Esophagus (tissue), 2 donors: Measurements from ENCODE around the gene ZNF544. TPM values are rescaled to one million over a fixed set of nuclear protein-coding genes. Genes with fewer than 3 reads are reported as not detected.

ENCODE experiments used
- H3K27ac ChIP-seq, 2 donors: one replicate each; pipeline ENCODE4 v1.5.1; 2013; ENCODE audit warnings: low read depth in 2 of 2, mild to moderate bottlenecking in 2 of 2, inconsistent platforms in 1 of 2, low read length in 1 of 2, moderate library complexity in 1 of 2
- H3K27me3 ChIP-seq, 2 donors: one replicate each; pipeline ENCODE4 v1.6.1; 2013; ENCODE audit warnings: low read length in 2 of 2, control low read depth in 1 of 2, mild to moderate bottlenecking in 1 of 2; ENCODE audit not compliant: insufficient read depth in 2 of 2, control insufficient read depth in 1 of 2
- H3K36me3 ChIP-seq, 2 donors: one replicate each; pipeline ENCODE4 v1.6.1; 2013; ENCODE audit warnings: low read length in 1 of 2; ENCODE audit not compliant: control insufficient read depth in 2 of 2, insufficient read depth in 2 of 2
- H3K4me1 ChIP-seq, 2 donors: one replicate each; pipeline ENCODE4 v1.6.1; 2013; ENCODE audit warnings: low read length in 1 of 2; ENCODE audit not compliant: control insufficient read depth in 2 of 2, insufficient read depth in 2 of 2
- H3K4me3 ChIP-seq, 2 donors: one replicate each; pipeline ENCODE4 v1.5.1; 2013; ENCODE audit warnings: low read length in 2 of 2, mild to moderate bottlenecking in 2 of 2, low read depth in 1 of 2, moderate library complexity in 1 of 2
- H3K9me3 ChIP-seq, 2 donors: one replicate each; pipeline ENCODE4 v1.6.1; 2013; ENCODE audit warnings: mild to moderate bottlenecking in 2 of 2, low read depth in 1 of 2, low read length in 1 of 2, moderate library complexity in 1 of 2; ENCODE audit not compliant: control insufficient read depth in 2 of 2, insufficient read depth in 1 of 2
- WGBS, 2 donors: extraction: QIAGEN DNeasy Blood & Tissue Kit; methylation state at CpG; one replicate each; pipeline ENCODE4 v1.1.7; 2013; 5-methylcytosine and 5-hydroxymethylcytosine counted together
- polyA plus RNA-seq, 2 donors: library from polyadenylated mRNA; stranded (reverse); fragments of 200-250 nt; gene quantifications; one replicate each; pipeline ENCODE4 v1.2.3, GENCODE V29; 2013
- donor health status: healthy with polysubstance abuse.
- donor health status: Bipolar disorder and iron deficiency.

The ZNF544 gene
- polyA plus RNA-seq = 10 to 100 TPM; 14.7 to 17.9 TPM

DNA sequence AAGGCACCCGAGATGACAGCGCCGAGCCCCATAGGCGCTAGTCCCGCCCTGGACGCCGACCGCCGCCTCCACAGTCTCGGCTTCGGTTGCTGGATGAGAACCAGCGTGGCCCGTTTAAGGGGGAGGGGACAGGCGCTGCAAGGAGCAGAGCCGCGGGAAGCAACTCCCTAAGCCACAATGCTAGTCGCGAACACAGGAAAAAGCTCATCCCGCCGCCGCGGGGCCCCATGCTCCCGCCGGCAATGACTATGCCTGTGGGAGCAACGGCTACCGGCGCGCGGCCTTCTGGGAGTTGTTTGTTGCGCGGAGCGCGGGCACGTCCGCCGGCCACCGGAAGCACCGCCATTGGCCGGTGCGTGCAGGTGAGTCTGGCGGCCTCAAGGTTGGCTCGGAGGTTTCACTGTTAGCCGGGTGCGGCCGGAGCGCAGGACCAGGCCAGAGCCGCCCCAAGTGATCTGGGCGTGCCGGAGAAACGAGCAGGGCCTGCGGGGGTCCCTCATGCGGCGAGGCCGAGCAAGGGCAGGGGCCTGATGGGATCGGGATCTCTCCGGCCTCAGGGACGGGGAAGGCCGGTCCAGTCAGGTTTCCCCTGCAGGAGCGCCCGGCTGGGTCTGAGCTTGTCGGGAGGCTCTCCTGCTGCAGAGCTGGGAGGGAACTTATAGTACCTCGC, at the start of gene ZNF544:
TSS of gene ZNF544 (plus strand) at position 330 of the 670 bp plus-strand sequence. CDS start 15,110 bp downstream, outside the sequence.
- H3K36me3 ChIP-seq = peaks cover 11 to 21% of the 10 kb centered on the region in 2 donors
- H3K9me3 ChIP-seq = peaks cover 8 to 17% of the 10 kb centered on the region in 2 donors
- no peaks in the 10 kb centered on the region for H3K27me3 ChIP-seq
- peak within 1 kb of the TSS; percentile 86 to 88 for H3K27ac ChIP-seq
- WGBS, 2 donors = 0 to 1% methylated on average over 54 to 62 of the region's 62 CpGs
- peak within 1 kb of the TSS; percentile 65 to 84 for H3K4me3 ChIP-seq
- peaks cover 2 to 13% of the 10 kb centered on the region in 2 donors for H3K4me1 ChIP-seq

DNA sequence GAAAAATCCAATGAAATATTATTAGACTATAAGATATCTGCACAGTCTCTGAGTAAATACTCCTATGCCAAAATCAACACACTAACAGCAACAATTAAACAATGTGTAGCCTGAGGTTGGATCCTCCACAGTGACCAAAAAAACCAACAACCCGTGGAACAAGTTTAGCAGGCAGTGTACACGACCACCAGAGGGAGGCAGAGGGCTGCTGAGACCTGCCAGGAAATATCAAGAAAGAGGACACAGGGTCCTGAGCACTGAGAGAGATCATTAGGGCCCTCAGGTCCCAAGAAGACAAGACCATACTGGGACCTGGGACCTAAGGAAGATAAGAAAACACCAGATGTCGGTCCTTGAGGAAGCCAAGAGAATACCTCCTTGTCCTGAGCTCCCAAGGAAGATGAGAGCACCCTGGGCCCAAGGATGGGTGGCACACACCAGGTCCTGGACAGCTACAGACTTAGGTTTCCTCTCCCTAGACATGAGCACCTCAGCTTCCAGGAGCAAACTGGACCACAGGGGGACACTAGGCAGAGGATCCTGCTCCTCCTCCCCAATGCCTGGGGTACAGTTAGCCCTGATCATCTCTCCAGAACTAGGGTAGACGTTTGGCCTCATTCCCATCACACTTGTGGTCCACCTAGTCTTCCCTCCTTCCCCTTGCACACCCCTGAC, 46.7 kb upstream of the ZNF544 start:
- peak overlapping the region; percentile 43 to 75 for H3K4me3 ChIP-seq
- H3K4me1 ChIP-seq = peaks cover 0 to 5% of the 10 kb centered on the region in 2 donors
- H3K9me3 ChIP-seq = peaks cover 19 to 56% of the 10 kb centered on the region in 2 donors
- H3K27me3 ChIP-seq = no peaks in the 10 kb centered on the region
- peaks cover 6 to 14% of the 10 kb centered on the region in 2 donors for H3K36me3 ChIP-seq
- peak overlapping the region; percentile 99 to 100 for H3K27ac ChIP-seq
- 41 to 47% methylated on average over 4 of the region's 4 CpGs for WGBS, 2 donors

DNA sequence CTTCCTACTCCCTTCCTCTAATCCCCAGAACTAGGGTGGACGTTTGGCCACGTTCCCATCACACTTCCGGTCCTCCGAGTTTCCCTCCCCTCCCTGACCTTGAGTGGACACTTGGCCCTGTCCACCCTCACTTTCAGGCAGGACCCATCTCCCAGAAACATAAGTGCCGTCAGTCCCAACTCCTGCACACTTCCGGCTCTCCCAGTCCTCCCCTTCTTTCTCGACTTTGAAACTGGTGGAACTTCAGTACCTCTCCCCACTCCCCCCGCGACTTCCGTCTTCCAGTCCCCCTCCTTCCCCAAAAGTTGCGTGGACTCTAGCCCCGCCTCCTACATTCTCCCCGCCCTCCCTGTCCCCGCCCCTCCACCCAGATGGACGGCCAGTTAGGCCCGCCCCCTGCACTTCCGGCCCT, 46.1 kb upstream of the ZNF544 start:
- Histone ChIP-seq H3K9me3 (peaks cover 19 to 57% of the 10 kb centered on the region in 2 donors), H3K36me3 (peaks cover 6 to 15% of the 10 kb centered on the region in 2 donors)
- 5 to 6% methylated on average over 16 to 17 of the region's 17 CpGs for WGBS, 2 donors

DNA sequence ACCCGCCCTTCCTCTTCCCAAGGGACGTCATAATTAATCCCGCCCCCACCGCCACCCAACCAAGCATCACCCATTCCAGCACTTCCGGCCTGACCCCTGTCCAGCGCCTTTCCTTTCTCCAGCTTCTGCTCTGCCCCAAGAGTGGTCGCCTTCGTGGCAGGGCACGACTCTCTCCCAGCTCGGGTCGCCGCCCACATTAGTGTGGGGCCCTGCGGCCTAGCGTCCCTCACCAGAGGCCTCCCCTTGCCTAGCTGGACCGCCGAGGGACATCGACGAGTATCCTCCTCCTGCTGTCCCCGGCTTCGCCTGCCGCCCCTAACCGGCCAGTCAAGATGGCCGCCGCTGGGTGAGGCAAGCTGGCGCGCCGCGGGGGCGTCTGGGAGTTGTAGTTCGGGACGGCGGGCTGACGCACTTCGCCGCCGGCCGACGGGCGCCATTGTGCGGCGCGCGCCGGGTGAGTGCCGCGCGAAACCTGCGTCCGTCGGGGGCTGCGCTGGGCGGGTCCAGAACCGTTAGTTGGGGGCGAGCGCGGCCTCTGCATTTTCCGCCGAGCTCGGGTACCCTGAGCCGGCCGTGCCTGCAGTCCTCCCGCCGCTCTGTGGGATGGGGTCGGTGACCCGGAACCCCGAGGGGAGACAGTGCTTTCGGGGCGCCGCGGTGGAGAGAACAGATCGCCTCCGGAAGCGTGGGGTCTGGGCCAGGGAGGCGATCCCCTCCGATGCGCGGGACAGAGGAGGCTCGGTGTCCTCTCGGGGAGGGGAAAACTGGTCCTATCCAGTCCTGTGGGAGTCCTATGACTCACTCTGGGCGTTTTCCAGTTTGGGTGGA, 45.5 kb upstream of the ZNF544 start, which contains the start of gene ZNF274:
TSS of gene ZNF274 (plus strand) at position 73 of the 828 bp plus-strand sequence. CDS start 905 bp downstream, outside the sequence.
- Histone ChIP-seq H3K27me3 (no peaks in the 10 kb centered on the region), H3K27ac (peak within 1 kb of the TSS; percentile 99 to 100), H3K36me3 (peaks cover 6 to 15% of the 10 kb centered on the region in 2 donors), H3K4me1 (peaks cover 0 to 5% of the 10 kb centered on the region in 2 donors), H3K4me3 (peak within 1 kb of the TSS; percentile 75 to 93), H3K9me3 (peaks cover 20 to 56% of the 10 kb centered on the region in 2 donors)
- WGBS, 2 donors = 1% methylated on average over 77 to 80 of the region's 80 CpGs

More for the DNA sequence above, 46.1 kb upstream of the ZNF544 start:
- H3K27me3 ChIP-seq = no peaks in the 10 kb centered on the region
- H3K4me1 ChIP-seq = peaks cover 0 to 5% of the 10 kb centered on the region in 2 donors
- peak overlapping the region; percentile 99 to 100 for H3K27ac ChIP-seq
- peak overlapping the region; percentile 75 to 93 for H3K4me3 ChIP-seq

DNA sequence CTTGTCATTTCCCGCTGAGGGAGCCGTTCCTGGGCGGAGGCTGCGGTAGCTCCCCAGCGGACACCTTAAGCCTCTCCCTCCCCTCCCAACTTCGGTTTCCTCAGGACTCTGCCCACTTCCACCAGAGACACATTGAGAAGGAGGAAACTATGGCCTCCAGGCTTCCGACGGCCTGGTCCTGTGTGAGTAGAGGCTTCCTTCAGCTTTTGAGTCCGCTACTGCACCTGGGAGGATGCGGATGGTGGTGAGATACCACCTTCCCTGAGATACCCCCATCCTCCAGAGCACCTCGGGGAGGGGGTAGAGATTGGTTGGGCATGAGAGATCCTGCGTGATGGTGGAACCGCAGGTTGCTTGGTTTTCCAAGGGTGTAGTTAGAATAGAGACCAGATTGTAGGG, 44.9 kb upstream of the ZNF544 start:
- peak overlapping the region; percentile 99 to 100 for H3K27ac ChIP-seq
- H3K4me3 ChIP-seq = peak overlapping the region; percentile 75 to 93
- peaks cover 0 to 5% of the 10 kb centered on the region in 2 donors for H3K4me1 ChIP-seq
- no peaks in the 10 kb centered on the region for H3K27me3 ChIP-seq
- peaks cover 20 to 54% of the 10 kb centered on the region in 2 donors for H3K9me3 ChIP-seq
- H3K36me3 ChIP-seq = peaks cover 6 to 15% of the 10 kb centered on the region in 2 donors
- WGBS, 2 donors = 20 to 21% methylated on average over 13 of the region's 13 CpGs

DNA sequence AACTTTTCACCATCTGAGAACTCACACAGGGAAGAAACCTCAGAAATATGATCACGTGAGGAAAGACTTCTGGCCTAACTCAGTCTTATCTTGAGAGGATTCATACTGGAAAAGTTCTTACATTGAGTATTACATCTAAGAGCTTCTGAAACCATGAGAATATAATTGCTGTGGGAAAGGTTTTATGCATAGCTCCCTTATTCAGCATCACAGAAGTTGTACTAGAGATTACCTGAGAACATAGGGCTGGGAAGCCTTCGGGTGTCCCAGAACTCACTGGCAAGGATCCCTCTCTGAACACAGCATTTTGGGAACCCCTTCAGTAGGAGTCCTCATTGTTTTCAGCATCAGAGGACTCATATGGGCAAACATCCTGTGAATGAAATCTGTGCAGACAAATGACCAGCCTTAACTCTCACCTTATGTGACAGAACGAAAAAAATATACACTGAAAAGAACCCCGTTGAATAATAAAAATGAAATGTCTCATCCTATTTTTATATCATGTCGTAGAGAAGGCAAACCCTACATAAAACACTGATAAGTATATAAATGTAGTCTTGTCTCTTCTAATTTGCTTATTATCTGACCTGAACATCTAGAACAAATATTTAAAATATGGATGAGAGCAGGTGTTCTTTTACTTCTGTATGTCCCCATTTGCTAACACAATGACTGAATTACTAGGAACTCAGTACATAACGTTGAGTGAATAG, 31.7 kb upstream of the ZNF544 start:
- Histone ChIP-seq H3K27ac (no peak overlapping the region), H3K4me3 (no peak overlapping the region), H3K36me3 (peaks cover 27 to 41% of the 10 kb centered on the region in 2 donors), H3K4me1 (no peaks in the 10 kb centered on the region), H3K27me3 (no peaks in the 10 kb centered on the region), H3K9me3 (peaks cover 57 to 67% of the 10 kb centered on the region in 2 donors)
- 79 to 80% methylated on average over 6 of the region's 6 CpGs for WGBS, 2 donors

DNA sequence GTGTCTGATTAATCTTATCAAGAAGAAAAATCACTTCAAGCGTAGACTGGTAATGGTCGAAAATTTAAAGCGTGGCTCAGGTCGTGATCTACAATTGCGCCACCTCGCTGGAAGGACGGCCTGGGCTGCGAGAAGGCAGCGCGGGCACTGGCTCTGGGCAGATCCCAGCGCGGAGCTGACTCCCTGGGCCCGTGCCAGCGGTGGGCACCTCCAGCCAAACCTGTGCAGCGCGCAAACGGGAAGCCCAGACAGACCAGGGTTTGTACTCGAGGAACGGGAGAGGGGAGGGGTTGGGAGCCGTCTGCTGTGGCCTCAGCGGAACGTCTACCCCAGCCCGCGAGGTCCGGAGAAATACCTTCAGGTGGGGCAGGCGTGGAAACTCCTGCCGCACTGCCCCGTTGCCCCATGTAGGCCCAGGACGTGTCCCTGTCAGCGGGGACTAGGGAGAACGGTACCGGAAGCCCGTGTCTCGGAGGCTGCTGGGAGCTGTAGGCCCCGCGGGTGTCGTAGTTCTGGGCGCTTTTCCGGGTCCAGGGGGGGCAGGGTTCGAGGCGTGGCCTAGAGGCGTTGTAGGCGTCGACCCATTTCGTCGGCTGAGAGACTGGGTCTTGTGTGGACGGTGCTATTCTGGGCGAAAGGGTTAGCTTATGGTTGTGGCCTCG, 24.8 kb upstream of the ZNF544 start:
- H3K4me1 ChIP-seq = no peaks in the 10 kb centered on the region
- H3K9me3 ChIP-seq = peaks cover 73 to 83% of the 10 kb centered on the region in 2 donors
- 30 to 35% methylated on average over 49 of the region's 49 CpGs for WGBS, 2 donors
- no peaks in the 10 kb centered on the region for H3K27me3 ChIP-seq
- H3K27ac ChIP-seq = no peak overlapping the region
- H3K36me3 ChIP-seq = peaks cover 31 to 44% of the 10 kb centered on the region in 2 donors
- H3K4me3 ChIP-seq = no peak overlapping the region

DNA sequence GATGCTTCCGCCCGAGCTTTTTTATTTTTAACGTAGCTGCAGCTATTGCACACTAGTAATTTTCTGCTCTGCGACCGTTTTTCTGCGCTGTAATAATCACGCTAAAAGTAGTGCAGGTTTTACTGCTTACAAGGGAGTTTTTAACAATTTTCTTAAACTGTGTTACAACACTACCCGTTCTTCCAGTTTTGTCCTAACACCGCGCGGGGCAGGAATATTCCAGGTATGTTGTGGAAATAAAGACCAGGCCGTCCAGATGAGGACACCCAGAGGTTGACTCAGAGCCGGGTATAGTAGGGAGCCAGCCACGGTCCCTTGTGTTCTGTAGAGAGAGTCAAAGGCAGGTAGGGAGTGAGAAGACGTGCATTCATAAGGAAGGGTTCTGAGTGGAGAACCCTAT, 24.1 kb upstream of the ZNF544 start:
- H3K9me3 ChIP-seq = peaks cover 74 to 85% of the 10 kb centered on the region in 2 donors

More for the DNA sequence above, 24.1 kb upstream of the ZNF544 start:
- H3K4me3 ChIP-seq = peak overlapping the region in 1 of 2 donors; percentile 11
- 41 to 49% methylated on average over 15 of the region's 15 CpGs for WGBS, 2 donors
- H3K27me3 ChIP-seq = no peaks in the 10 kb centered on the region
- H3K27ac ChIP-seq = no peak overlapping the region
- peaks cover 37 to 48% of the 10 kb centered on the region in 2 donors for H3K36me3 ChIP-seq
- no peaks in the 10 kb centered on the region for H3K4me1 ChIP-seq
